HFFc6 (cell line): ENCODE measurements around the gene ADGRL1. TPM values are rescaled to one million over a fixed set of nuclear protein-coding genes. Genes with fewer than 3 reads are reported as not detected.
"Not testable (repeated sequence)": the region's sequence is repeated elsewhere in the genome, so short reads cannot be mapped to it uniquely, and the experiment has no call there.

ENCODE experiments used
- DNase-seq: peaks from one replicate; pipeline ENCODE4 v3.0.0-alpha.2; 2018
- H3K27ac Mint-ChIP-seq: 2 replicates; pipeline ENCODE4 v1.8.0; 2020; ENCODE audit warnings: mild to moderate bottlenecking, mixed read lengths
- H3K27me3 Mint-ChIP-seq: 2 replicates; pipeline ENCODE4 v1.8.0; 2021; ENCODE audit warnings: mild to moderate bottlenecking, moderate library complexity, mixed read lengths; ENCODE audit not compliant: insufficient read depth
- H3K36me3 Mint-ChIP-seq: 2 replicates; pipeline ENCODE4 v1.8.0; 2021; ENCODE audit warnings: low read depth, mixed read lengths
- H3K4me1 Mint-ChIP-seq: 2 replicates; pipeline ENCODE4 v1.8.0; 2020; ENCODE audit warnings: low read depth, mixed read lengths
- H3K4me3 Mint-ChIP-seq: 2 replicates; pipeline ENCODE4 v1.8.0; 2020; ENCODE audit warnings: mild to moderate bottlenecking, moderate library complexity, mixed read lengths
- H3K9me3 Mint-ChIP-seq: 2 replicates; pipeline ENCODE4 v1.8.0; 2020; ENCODE audit warnings: mild to moderate bottlenecking, mixed read lengths
- total RNA-seq, 6 experiments: library from RNA; stranded (reverse); fragmentation: NEBNext Ultra II Directional; extraction: Animal tissue kit (Norgen Biotek cat#: 25700); gene quantifications; 2 replicates in 1 of 6; 3 replicates in 5 of 6; pipeline ENCODE4 v1.2.3, GENCODE V29; 2021
- TF ChIP-seq, protein P1 (sequence below): fragments of 200-600 bp; sonication (generic); IDR thresholded peaks from 2 replicates; pipeline ENCODE4 v1.5.0; 2021; ENCODE audit warnings: antibody characterized with exemption, mild to moderate bottlenecking

ADGRL1 gene
- total RNA-seq, 6 experiments from 2014 or later, result 1.6 to 2.9 (median 2.2) TPM

DNA sequence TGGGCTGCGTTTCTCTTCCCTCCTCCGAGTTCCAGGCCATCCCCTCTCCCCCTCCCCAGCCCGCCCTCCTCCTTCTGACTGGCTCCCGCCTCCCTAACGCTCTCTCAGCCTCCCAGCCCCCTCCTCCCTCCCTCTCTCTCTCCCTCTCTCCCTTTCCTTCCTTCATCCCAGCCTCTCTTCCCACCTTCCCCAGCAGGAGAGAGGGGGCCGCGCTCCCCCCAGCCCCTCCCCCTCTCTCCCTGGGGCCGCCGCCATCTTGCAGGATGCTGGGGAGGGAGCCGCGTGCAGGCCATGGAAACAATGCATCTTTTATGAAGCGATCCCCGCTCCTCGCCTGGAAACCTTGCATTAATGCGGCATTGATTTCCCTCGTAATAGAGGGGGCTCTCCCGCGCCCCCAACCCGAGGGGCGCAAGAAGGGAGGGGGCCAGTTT, 42.6 kb upstream of the ADGRL1 start:
- DNase-seq, result no peak
- H3K4me1 Mint-ChIP-seq, result no peaks in the 10 kb centered on the region; the same call in 1 of the 2 replicates
- no peak overlapping the region for H3K4me3 Mint-ChIP-seq
- H3K27ac Mint-ChIP-seq, result no peak overlapping the region
- H3K27me3 Mint-ChIP-seq, result peaks cover 22% of the 10 kb centered on the region
- TF ChIP-seq, protein P1, sequence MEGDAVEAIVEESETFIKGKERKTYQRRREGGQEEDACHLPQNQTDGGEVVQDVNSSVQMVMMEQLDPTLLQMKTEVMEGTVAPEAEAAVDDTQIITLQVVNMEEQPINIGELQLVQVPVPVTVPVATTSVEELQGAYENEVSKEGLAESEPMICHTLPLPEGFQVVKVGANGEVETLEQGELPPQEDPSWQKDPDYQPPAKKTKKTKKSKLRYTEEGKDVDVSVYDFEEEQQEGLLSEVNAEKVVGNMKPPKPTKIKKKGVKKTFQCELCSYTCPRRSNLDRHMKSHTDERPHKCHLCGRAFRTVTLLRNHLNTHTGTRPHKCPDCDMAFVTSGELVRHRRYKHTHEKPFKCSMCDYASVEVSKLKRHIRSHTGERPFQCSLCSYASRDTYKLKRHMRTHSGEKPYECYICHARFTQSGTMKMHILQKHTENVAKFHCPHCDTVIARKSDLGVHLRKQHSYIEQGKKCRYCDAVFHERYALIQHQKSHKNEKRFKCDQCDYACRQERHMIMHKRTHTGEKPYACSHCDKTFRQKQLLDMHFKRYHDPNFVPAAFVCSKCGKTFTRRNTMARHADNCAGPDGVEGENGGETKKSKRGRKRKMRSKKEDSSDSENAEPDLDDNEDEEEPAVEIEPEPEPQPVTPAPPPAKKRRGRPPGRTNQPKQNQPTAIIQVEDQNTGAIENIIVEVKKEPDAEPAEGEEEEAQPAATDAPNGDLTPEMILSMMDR, result no peak
- no peaks in the 10 kb centered on the region for H3K9me3 Mint-ChIP-seq
- no peaks in the 10 kb centered on the region for H3K36me3 Mint-ChIP-seq

DNA sequence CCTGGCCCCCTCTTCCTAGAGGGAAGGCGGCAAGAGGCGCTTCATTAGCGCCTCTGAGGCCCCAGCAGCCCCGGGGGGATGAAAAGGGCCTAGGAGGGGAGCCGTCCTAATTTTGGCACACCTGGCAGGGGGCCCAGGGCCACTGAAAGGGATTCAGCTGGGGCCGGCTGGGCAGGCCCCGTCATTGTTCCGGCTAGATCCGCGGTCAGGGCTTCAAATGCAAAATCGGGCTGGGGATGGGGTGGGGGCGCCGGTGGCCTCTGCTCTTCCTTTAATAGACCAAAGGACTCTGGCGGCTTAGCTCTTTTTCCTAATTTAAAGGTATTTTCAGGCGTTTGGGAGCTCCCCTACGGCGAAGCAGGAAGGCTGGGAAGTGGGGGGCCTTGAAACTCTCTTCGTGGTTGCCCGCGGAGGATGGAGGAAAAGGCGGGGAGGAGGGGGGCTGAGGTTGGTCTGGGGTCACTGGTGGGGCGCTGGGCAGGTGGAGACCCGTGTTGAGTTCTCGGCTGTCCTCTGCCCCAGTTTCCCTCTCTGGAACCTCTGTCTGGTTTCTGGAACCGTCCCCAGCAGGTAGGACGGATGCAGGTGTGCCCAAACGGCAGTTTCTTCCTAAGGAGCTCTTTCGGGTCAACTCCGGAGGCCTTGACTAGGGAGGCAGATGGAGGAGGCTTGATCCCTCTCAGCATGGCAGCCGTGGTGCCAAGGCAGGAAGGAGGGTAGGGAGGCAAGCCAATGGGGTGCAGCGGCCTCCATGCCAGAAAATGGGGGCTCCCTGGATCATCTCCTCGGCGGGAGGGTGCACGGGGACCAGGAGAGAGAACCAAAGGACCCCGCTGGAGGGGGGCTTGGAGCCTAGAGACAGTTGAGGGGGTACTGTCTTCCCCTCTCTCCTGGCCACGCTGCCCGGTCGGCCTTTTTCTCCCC, 41.8 kb upstream of the ADGRL1 start:
- H3K27ac Mint-ChIP-seq, result peak overlapping the region; percentile 40; the same call in 1 of the 2 replicates

DNA sequence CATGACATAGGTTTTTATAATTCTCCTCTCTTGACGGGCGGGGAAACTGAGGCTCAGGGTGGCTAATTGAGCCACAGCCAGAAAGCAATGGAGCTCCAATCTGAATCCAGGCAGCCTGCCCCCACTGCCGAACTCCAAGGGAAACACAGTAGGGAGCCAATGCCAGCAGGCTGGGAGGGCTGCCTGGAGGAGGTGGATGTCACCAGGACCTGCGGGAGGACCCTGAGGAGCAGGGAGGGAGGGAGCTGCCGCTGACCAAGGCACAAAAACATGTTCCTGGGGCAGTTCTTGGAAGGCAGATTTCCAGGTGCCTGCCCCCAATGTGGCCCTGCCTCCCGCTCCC, 41.2 kb upstream of the ADGRL1 start:
- H3K36me3 Mint-ChIP-seq, result not testable (repeated sequence)

More for the DNA sequence above, 41.8 kb upstream of the ADGRL1 start:
- H3K4me3 Mint-ChIP-seq, H3K4me1 Mint-ChIP-seq, H3K36me3 Mint-ChIP-seq, H3K9me3 Mint-ChIP-seq, DNase-seq: not testable (repeated sequence)
- H3K27me3 Mint-ChIP-seq, result peaks cover 19% of the 10 kb centered on the region

DNA sequence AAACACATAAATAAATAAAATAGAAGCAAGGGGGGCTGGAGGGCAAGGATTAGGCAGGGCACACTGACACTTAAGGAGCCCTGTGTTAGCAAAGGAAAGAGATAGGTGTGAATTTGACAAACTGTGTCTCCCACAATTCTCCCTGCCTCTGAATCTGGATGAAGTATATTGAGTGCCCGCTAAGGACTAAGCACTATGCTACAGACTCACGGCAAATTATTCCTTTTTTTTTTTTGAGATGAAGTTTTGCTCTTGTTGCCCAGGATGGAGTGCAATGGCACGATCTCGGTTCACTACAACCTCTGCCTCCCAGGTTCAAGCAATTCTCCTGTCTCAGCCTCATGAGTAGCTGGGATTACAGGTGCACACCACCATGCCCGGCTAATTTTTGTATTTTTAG, 38.4 kb upstream of the ADGRL1 start:
- H3K27me3 Mint-ChIP-seq, result peaks cover 18% of the 10 kb centered on the region; the same call in 1 of the 2 replicates
- DNase-seq, H3K36me3 Mint-ChIP-seq, H3K4me3 Mint-ChIP-seq, H3K27ac Mint-ChIP-seq, H3K9me3 Mint-ChIP-seq, H3K4me1 Mint-ChIP-seq: not testable (repeated sequence)

More for the DNA sequence above, 41.2 kb upstream of the ADGRL1 start:
- not testable (repeated sequence) for DNase-seq, H3K9me3 Mint-ChIP-seq, H3K4me3 Mint-ChIP-seq, H3K27ac Mint-ChIP-seq, H3K4me1 Mint-ChIP-seq
- H3K27me3 Mint-ChIP-seq, result peaks cover 19% of the 10 kb centered on the region

DNA sequence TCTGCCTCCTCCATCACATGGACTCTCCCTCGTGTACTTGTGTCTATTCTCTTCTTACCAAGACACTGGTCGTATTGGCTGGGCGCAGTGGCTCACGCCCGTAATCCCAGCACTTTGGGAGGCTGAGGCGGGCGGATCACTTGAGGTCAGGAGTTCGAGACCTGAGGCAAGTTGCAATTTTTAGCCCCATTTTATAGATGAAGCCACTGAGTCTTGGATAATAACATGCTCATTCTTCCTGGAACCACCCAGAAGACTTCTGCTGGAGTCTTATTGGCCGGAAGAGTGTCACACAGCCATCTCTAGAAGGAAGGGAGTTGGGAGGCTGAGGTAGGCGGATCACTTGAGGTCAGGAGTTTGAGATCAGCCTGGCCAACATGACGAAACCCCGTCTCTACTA, 37.7 kb upstream of the ADGRL1 start:
- H3K27me3 Mint-ChIP-seq, result peaks cover 20% of the 10 kb centered on the region; the same call in 1 of the 2 replicates
- H3K9me3 Mint-ChIP-seq, H3K4me3 Mint-ChIP-seq, H3K4me1 Mint-ChIP-seq, H3K27ac Mint-ChIP-seq, DNase-seq, H3K36me3 Mint-ChIP-seq: not testable (repeated sequence)

DNA sequence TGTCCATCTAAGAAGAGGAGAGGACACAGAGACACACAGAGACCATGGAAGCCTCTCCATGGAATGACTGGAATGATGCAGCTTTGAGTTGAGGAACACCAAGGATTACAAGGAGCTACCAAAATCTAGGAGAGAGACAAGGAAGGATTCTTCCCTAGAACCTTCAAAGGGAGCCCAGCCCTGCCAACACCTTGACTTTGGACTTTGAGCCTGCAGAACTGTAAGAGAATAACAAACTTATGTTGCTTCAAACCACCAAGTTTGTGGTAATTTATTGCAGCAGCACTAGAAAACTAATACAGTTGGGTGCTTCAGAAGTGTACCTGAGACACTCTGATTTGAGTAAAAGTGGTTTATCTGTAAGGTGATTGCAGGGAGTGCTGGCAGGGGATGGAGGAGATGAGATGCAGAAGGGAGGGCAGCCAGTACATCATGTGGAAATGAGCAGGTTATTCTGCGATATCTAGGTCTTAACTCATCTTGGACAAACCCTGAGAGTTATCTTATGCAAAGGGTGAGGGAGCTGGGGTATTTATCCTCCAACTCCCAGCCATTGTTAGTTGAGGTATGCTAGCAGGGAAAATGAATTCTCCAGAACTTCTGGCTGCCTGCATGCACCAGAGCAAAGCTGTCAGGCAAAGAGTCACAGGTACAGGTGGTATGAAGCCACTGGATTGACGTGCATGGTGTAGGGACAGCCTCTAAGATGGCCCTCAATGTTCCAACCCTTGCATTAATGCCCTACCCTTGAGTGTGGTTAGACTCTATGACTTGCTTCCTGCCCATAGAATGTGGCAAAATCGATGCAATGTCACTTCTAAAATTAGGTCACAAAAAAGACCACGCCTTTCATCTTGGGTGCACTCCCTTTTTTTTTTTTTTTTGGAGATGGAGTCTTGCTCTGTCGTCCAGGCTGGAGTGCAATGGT, 31.3 kb upstream of the ADGRL1 start:
- Mint-ChIP-seq H3K9me3 (no peaks in the 10 kb centered on the region; the same call in 1 of the 2 replicates), H3K4me3 (no peak overlapping the region), H3K4me1 (no peaks in the 10 kb centered on the region), H3K27ac (no peak overlapping the region), H3K27me3 (peaks cover 18% of the 10 kb centered on the region; the same call in 1 of the 2 replicates), H3K36me3 (no peaks in the 10 kb centered on the region)
- no peak for DNase-seq
- TF ChIP-seq, protein P1, result no peak

DNA sequence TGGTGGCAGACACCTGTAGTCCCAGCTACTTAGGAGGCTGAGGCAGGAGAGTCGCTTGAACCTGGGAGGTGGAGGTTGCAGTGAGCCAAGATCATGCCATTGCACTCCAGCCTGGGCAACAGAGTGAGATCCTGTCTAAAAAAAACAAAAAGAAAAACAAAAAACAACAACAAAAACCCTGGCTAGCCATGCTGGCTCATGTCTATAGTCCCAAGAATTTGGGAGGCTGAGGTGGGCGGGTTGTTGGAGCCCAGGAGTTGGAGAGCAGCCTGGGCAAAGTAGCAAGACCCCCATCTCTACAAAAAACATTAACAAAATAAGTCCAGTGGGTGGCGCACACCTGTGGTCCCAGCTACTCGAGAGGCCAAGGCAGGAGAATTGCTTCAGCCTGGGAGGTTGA, 27.0 kb upstream of the ADGRL1 start:
- H3K36me3 Mint-ChIP-seq, H3K9me3 Mint-ChIP-seq, DNase-seq, H3K27ac Mint-ChIP-seq, H3K4me3 Mint-ChIP-seq: not testable (repeated sequence)
- H3K27me3 Mint-ChIP-seq, result peaks cover 13% of the 10 kb centered on the region
- H3K4me1 Mint-ChIP-seq, result peaks cover 11% of the 10 kb centered on the region

DNA sequence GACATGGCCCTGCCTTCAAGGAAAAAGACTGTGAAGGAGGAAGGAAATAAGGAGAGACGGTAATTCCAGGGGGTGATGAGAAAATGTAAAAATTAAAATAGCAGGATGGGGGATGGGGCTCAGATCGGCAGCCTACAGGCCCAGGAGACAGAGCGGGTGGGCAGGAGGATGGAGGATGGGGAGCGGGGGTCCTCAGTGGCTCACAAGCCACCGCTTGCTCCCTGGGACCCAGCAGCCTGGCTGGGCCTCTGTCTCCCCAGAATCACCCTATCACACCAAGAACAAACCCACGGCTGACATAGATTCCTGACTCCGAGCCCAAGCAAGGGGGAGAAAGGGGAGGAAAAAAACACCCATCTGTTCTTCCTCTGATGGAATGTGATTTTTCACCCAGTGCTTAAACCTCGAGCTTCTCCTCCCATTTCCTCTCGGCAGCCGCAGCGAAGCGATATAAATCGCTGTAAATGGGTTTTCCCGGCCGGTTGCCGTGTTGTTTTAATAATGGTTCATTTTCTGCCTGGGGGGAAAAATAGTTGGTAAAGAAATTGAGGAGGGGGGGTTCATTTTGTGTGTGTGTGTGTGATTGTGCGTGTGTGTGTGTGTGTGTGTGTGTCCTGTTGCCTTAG, 22.6 kb upstream of the ADGRL1 start:
- not testable (repeated sequence) for H3K36me3 Mint-ChIP-seq, H3K9me3 Mint-ChIP-seq, H3K27ac Mint-ChIP-seq, DNase-seq
- Mint-ChIP-seq H3K4me1 (peaks cover 15% of the 10 kb centered on the region), H3K27me3 (peaks cover 11% of the 10 kb centered on the region), H3K4me3 (peak overlapping the region; percentile 9; the same call in 1 of the 2 replicates)

DNA sequence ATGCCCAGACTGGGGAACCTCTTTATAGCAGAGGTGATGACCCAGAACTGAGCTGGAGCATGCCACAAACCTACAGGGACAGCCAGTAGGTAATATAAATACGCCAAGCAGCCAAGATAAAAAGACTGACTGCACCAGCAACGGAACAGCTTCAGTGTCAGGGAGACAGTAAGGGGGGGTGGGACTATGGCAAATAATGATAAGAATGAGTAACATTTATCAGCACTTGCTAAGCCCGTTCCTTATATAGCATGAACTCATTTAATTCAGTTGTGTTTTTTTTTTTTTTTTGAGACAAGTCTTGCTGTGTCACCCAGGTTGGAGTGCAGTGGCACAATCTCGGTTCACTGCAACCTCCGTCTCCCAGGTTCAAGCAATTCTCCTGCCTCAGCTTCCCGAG, 20.5 kb upstream of the ADGRL1 start:
- Mint-ChIP-seq H3K27me3 (peaks cover 15% of the 10 kb centered on the region), H3K4me1 (peaks cover 15% of the 10 kb centered on the region)
- H3K27ac Mint-ChIP-seq, H3K9me3 Mint-ChIP-seq, H3K4me3 Mint-ChIP-seq, DNase-seq, H3K36me3 Mint-ChIP-seq: not testable (repeated sequence)
